ENCODE measurements around the gene IRF9. TPM values are rescaled to one million over a fixed set of nuclear protein-coding genes. Genes with fewer than 3 reads are reported as not detected.
A peak's percentile ranks its signal among the peaks of the same experiment; 100 is the strongest.

IRF9 gene
- total RNA-seq, 3 donors from 2014 or later: 44.6 to 76.0 (median 54.7) TPM

DNA sequence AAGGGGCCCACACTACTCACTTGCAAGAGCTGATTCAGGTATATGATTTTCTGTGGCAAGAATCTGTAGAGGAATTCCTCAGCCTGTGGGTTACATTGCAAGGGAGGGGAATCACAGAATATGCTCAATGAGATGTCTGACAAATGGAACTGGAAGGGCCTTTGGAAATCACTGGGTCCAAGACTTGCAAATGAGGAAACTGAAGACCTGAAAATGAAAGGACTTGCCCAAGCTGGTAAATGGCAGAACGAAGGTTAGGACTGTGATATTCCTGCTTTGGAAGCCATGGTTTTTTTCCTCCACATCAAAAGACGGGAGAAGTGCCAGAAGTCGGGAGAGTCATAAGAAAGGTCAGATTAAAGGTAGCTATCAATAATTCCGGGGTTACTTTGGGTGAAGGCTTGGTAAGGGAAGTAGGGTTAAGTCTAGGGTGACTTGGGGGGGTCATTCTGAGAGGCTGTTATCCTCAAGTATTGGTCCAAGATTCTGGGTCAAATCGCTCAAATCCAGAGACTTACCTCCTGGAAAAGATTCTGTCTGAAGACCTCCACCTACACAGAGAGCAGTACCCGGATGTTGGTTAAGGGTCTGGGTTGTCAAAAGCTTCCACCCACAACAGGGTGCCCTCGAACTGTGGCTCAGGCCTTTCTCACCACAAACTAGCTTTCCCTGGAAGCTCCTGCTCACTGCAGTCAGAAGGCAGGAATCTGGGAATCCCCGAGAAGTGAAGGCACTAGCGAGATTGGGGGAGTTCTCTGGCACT is 15.2 kb upstream of the IRF9 start:
- Histone ChIP-seq H3K4me1 (peaks cover 4 to 9% of the 10 kb centered on the region in 2 donors), H3K36me3 (peaks cover under 1% of the 10 kb centered on the region), H3K9me3 (no peaks in the 10 kb centered on the region), H3K27me3 (no peaks in the 10 kb centered on the region), H3K4me3 (peak overlapping the region; percentile 87 to 95 (median 94)), H3K27ac (peak overlapping the region; percentile 86 to 94)
- DNase-seq (ENCODE audit: low spot score in 2 of 2): no peak
- intact Hi-C loops (cut with DNase I; ENCODE audit: low total_unique reads): no loop called here
- TF ChIP-seq POLR2A (IDR thresholded peaks at IDR 0.05) (no peak), POLR2AphosphoS5 (IDR thresholded peaks at IDR 0.05) (no peak), CTCF (IDR thresholded peaks at IDR 0.05) (no peak)

GRCh38 chr14:24146453-24146977 is 14.6 kb upstream of the IRF9 start, which contains the start of gene PSME2:
Gene PSME2 (minus strand): TSS chr14:24146610. CDS start chr14:24146581, 29 bp downstream.
- Histone ChIP-seq H3K4me3 (peak within 1 kb of the TSS; percentile 87 to 95 (median 94)), H3K9me3 (no peaks in the 10 kb centered on the region), H3K27me3 (no peaks in the 10 kb centered on the region), H3K27ac (peak within 1 kb of the TSS; percentile 86 to 94), H3K36me3 (peaks cover 7% of the 10 kb centered on the region), H3K4me1 (peaks cover 4 to 9% of the 10 kb centered on the region in 2 donors)
- TF ChIP-seq POLR2AphosphoS5 (IDR thresholded peaks at IDR 0.05) (peak in 1 of 3 donors; percentile 52), CTCF (IDR thresholded peaks at IDR 0.05) (no peak)
- intact Hi-C loops (cut with DNase I; ENCODE audit: low total_unique reads): no loop called here
- peak; percentile 89 to 97 for DNase-seq (ENCODE audit: low spot score in 2 of 2)

DNA sequence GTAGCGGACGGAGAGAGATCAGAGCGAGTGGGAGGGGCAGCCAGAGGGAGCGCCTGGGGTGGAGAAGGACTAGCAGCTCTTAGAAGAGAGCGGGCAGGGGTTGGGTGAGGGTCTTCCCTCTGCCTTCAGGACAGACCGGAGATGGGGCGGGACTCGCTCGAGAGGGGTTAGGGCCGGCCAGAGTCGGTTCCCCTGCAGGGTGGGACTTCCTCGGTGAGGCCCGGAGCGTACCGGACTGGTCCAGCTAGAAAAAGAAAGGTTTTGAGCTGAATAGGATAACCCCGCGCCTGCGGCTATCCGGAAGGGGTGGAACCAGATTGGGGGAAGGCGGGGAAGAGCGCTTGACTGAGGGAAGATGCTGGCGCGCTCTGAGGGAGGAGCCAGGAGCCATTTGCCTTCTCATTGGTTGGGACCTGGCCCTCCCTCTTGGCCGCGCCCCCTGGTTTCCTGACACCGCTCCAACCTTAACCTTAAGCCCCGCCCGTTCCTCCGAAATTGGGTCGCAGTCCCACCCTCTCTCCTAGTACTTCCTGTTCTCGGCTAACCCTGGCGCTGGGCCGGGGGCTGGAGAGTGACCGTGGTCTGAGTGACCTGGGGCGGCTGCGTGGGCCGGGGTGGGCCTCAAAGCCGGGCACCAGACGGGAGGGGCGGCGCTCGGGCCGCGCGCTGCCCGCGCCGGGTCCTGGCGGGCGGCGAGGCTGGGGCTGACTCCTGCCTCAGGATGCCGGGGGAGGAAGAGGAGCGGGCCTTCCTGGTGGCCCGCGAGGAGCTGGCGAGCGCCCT is 13.9 kb upstream of the IRF9 start, which contains the start of gene RNF31:
TSS of gene RNF31 (plus strand) at position 521 of the 783 bp plus-strand sequence. CDS start at position 722, 201 bp downstream.
- Histone ChIP-seq H3K27ac (peak within 1 kb of the TSS; percentile 86 to 94), H3K9me3 (no peaks in the 10 kb centered on the region), H3K36me3 (peaks cover 11% of the 10 kb centered on the region), H3K4me1 (peaks cover 4 to 9% of the 10 kb centered on the region in 2 donors), H3K4me3 (peak within 1 kb of the TSS; percentile 87 to 95 (median 94)), H3K27me3 (no peaks in the 10 kb centered on the region)
- TF ChIP-seq POLR2A (IDR thresholded peaks at IDR 0.05): no peak
- TF ChIP-seq CTCF (IDR thresholded peaks at IDR 0.05): peak in 1 of 3 donors; percentile 2
- TF ChIP-seq POLR2AphosphoS5 (IDR thresholded peaks at IDR 0.05): peak in 2 of 3 donors; percentile 22 to 39
- DNase-seq (ENCODE audit: low spot score in 2 of 2): peak; percentile 98
- intact Hi-C loops (cut with DNase I; ENCODE audit: low total_unique reads): no loop called here

GRCh38 chr14:24147761-24148428 is 13.2 kb upstream of the IRF9 start:
- Histone ChIP-seq H3K36me3 (peaks cover 11% of the 10 kb centered on the region), H3K4me1 (peaks cover 4 to 9% of the 10 kb centered on the region in 2 donors), H3K9me3 (no peaks in the 10 kb centered on the region), H3K27me3 (no peaks in the 10 kb centered on the region), H3K27ac (peak overlapping the region; percentile 86 to 94), H3K4me3 (peak overlapping the region; percentile 87 to 95 (median 94))
- intact Hi-C loops (cut with DNase I; ENCODE audit: low total_unique reads): no loop called here
- TF ChIP-seq POLR2AphosphoS5 (IDR thresholded peaks at IDR 0.05): no peak
- no peak for TF ChIP-seq POLR2A (IDR thresholded peaks at IDR 0.05)
- no peak for TF ChIP-seq CTCF (IDR thresholded peaks at IDR 0.05)
- DNase-seq (ENCODE audit: low spot score in 2 of 2): no peak

All from breast epithelium (tissue), 4 donors.